ENCODE results near the gene PRICKLE4.
"Not testable (repeated sequence)": the region's sequence is repeated elsewhere in the genome, so short reads cannot be mapped to it uniquely, and the experiment has no call there.

PRICKLE4 gene

GRCh38 chr6:41801380-41801779 lies 20.8 kb downstream of the PRICKLE4 start:
- ChIA-PET CTCF (interaction anchor here (0.6 to 1.9 kb wide), 6 partner anchors 18 to 243 kb away, joined by 3 to 14 read pairs (median 4); no protein-coding TSS in a partner anchor), POLR2A (ENCODE audit: low non-redundant PET) (no interaction called here)
- H3K27ac ChIP-seq: no peak overlapping the region
- DNase-seq (ENCODE audit: low spot score): no peak
- TF ChIP-seq CTCF (conservative IDR thresholded peaks at IDR 0.05; ENCODE audit: low read depth): peak; percentile 47

GRCh38 chr6:41805830-41806774 lies 25.5 kb downstream of the PRICKLE4 start:
- no peak for DNase-seq (ENCODE audit: low spot score)
- no peak for TF ChIP-seq CTCF (conservative IDR thresholded peaks at IDR 0.05; ENCODE audit: low read depth)
- POLR2A ChIA-PET (ENCODE audit: low non-redundant PET): no interaction called here
- H3K27ac ChIP-seq: no peak overlapping the region
- CTCF ChIA-PET: interaction anchor here (1.2 kb wide), 1 partner anchor 238 kb away, joined by 4 read pairs; no protein-coding TSS in a partner anchor

GRCh38 chr6:41811095-41811494 lies 30.5 kb downstream of the PRICKLE4 start:
- no peak for DNase-seq (ENCODE audit: low spot score)
- H3K27ac ChIP-seq: no peak overlapping the region
- no peak for TF ChIP-seq CTCF (conservative IDR thresholded peaks at IDR 0.05; ENCODE audit: low read depth)
- POLR2A ChIA-PET (ENCODE audit: low non-redundant PET): no interaction called here
- CTCF ChIA-PET: no interaction called here

GRCh38 chr6:41811946-41812345 lies 31.4 kb downstream of the PRICKLE4 start:
- DNase-seq (ENCODE audit: low spot score); POLR2A ChIA-PET (ENCODE audit: low non-redundant PET); H3K27ac ChIP-seq: not testable (repeated sequence)
- CTCF ChIA-PET: interaction anchor here (0.7 kb wide), 1 partner anchor 21 kb away, joined by 4 read pairs; no protein-coding TSS in a partner anchor

- ChIA-PET CTCF (interaction anchor here (1.2 to 1.4 kb wide), 2 partner anchors 26 to 38 kb away, joined by 3 to 4 read pairs; partner anchors contain the start of gene TOMM6), POLR2A (ENCODE audit: low non-redundant PET) (no interaction called here)
- peak; percentile 15 for DNase-seq (ENCODE audit: low spot score)
- H3K27ac ChIP-seq: no peak overlapping the region
- no peak for TF ChIP-seq CTCF (conservative IDR thresholded peaks at IDR 0.05; ENCODE audit: low read depth)
Observed at GRCh38 chr6:41813469-41813868, 32.9 kb downstream of the PRICKLE4 start.

- H3K27ac ChIP-seq: no peak overlapping the region
- ChIA-PET POLR2A (ENCODE audit: low non-redundant PET) (no interaction called here), CTCF (interaction anchor here (1.2 to 1.4 kb wide), 2 partner anchors 26 to 38 kb away, joined by 3 to 4 read pairs; partner anchors contain the start of gene TOMM6)
- no peak for DNase-seq (ENCODE audit: low spot score)
- TF ChIP-seq CTCF (conservative IDR thresholded peaks at IDR 0.05; ENCODE audit: low read depth): no peak
Observed at GRCh38 chr6:41813956-41814355, 33.4 kb downstream of the PRICKLE4 start.

- CTCF ChIA-PET: interaction anchor here (1.4 kb wide), 1 partner anchor 27 kb away, joined by 4 read pairs; the partner anchor contains the start of gene TOMM6
- DNase-seq (ENCODE audit: low spot score): no peak
- H3K27ac ChIP-seq: no peak overlapping the region
- POLR2A ChIA-PET (ENCODE audit: low non-redundant PET): no interaction called here
- no peak for TF ChIP-seq CTCF (conservative IDR thresholded peaks at IDR 0.05; ENCODE audit: low read depth)
Observed at GRCh38 chr6:41814629-41815028, 34.0 kb downstream of the PRICKLE4 start.
